ENCODE data around the gene TANK. TPM values are rescaled to one million over a fixed set of nuclear protein-coding genes. Genes with fewer than 3 reads are reported as not detected.

Gene TANK
- total and polyA plus RNA-seq, 2 experiments from 2014 or later: 27.7 to 35.4 TPM

DNA sequence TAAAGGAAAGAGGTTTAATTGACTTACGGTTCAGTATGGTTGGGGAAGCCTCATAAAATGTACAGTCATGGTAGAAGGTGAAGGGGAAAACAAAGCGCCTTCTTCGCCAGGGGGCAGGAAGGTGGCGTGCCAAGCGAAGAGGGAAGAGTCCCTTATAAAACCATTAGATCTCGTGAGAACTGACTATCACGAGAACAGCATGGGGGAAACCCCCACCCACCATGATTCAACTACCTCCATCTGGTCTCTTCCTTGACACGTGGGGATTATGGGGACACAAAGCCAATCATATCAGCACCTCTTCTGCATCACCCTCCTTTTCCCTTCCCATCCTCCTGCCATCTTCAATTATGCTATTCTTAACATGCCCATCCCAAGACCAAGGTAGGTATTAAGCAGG, 29.9 kb upstream of the TANK start:
- TF ChIP-seq POLR2AphosphoS5 (IDR thresholded peaks at IDR 0.05; ENCODE audit: low read depth) (no peak), ZNF331 (CRISPR knock-in tag; IDR thresholded peaks at IDR 0.05; ENCODE audit: low read depth) (no peak), EZH2 (IDR thresholded peaks at IDR 0.05; ENCODE audit: low read depth, unreplicated experiment) (no peak), EZH2phosphoT487 (IDR thresholded peaks at IDR 0.05; ENCODE audit: unreplicated experiment) (no peak), STAT1 (IDR thresholded peaks at IDR 0.05; ENCODE audit: unreplicated experiment) (no peak), JUNB (IDR thresholded peaks at IDR 0.05; ENCODE audit: unreplicated experiment) (no peak), CREB1 (CRISPR knock-in tag; IDR thresholded peaks at IDR 0.05; ENCODE audit: low read depth) (no peak), NANOG (IDR thresholded peaks at IDR 0.05; ENCODE audit: borderline replicate concordance) (no peak), ZNF114 (CRISPR knock-in tag; IDR thresholded peaks at IDR 0.05) (no peak)
- TF ChIP-seq, protein P1, sequence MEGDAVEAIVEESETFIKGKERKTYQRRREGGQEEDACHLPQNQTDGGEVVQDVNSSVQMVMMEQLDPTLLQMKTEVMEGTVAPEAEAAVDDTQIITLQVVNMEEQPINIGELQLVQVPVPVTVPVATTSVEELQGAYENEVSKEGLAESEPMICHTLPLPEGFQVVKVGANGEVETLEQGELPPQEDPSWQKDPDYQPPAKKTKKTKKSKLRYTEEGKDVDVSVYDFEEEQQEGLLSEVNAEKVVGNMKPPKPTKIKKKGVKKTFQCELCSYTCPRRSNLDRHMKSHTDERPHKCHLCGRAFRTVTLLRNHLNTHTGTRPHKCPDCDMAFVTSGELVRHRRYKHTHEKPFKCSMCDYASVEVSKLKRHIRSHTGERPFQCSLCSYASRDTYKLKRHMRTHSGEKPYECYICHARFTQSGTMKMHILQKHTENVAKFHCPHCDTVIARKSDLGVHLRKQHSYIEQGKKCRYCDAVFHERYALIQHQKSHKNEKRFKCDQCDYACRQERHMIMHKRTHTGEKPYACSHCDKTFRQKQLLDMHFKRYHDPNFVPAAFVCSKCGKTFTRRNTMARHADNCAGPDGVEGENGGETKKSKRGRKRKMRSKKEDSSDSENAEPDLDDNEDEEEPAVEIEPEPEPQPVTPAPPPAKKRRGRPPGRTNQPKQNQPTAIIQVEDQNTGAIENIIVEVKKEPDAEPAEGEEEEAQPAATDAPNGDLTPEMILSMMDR (conservative IDR thresholded peaks at IDR 0.05; ENCODE audit: low read depth in 2 of 2): no peak
- TF ChIP-seq, protein P2, sequence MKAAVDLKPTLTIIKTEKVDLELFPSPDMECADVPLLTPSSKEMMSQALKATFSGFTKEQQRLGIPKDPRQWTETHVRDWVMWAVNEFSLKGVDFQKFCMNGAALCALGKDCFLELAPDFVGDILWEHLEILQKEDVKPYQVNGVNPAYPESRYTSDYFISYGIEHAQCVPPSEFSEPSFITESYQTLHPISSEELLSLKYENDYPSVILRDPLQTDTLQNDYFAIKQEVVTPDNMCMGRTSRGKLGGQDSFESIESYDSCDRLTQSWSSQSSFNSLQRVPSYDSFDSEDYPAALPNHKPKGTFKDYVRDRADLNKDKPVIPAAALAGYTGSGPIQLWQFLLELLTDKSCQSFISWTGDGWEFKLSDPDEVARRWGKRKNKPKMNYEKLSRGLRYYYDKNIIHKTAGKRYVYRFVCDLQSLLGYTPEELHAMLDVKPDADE (IDR thresholded peaks at IDR 0.05): no peak
- TF ChIP-seq, protein P3, sequence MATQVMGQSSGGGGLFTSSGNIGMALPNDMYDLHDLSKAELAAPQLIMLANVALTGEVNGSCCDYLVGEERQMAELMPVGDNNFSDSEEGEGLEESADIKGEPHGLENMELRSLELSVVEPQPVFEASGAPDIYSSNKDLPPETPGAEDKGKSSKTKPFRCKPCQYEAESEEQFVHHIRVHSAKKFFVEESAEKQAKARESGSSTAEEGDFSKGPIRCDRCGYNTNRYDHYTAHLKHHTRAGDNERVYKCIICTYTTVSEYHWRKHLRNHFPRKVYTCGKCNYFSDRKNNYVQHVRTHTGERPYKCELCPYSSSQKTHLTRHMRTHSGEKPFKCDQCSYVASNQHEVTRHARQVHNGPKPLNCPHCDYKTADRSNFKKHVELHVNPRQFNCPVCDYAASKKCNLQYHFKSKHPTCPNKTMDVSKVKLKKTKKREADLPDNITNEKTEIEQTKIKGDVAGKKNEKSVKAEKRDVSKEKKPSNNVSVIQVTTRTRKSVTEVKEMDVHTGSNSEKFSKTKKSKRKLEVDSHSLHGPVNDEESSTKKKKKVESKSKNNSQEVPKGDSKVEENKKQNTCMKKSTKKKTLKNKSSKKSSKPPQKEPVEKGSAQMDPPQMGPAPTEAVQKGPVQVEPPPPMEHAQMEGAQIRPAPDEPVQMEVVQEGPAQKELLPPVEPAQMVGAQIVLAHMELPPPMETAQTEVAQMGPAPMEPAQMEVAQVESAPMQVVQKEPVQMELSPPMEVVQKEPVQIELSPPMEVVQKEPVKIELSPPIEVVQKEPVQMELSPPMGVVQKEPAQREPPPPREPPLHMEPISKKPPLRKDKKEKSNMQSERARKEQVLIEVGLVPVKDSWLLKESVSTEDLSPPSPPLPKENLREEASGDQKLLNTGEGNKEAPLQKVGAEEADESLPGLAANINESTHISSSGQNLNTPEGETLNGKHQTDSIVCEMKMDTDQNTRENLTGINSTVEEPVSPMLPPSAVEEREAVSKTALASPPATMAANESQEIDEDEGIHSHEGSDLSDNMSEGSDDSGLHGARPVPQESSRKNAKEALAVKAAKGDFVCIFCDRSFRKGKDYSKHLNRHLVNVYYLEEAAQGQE (IDR thresholded peaks at IDR 0.05; ENCODE audit: unreplicated experiment): no peak
- TF ChIP-seq, protein P4, sequence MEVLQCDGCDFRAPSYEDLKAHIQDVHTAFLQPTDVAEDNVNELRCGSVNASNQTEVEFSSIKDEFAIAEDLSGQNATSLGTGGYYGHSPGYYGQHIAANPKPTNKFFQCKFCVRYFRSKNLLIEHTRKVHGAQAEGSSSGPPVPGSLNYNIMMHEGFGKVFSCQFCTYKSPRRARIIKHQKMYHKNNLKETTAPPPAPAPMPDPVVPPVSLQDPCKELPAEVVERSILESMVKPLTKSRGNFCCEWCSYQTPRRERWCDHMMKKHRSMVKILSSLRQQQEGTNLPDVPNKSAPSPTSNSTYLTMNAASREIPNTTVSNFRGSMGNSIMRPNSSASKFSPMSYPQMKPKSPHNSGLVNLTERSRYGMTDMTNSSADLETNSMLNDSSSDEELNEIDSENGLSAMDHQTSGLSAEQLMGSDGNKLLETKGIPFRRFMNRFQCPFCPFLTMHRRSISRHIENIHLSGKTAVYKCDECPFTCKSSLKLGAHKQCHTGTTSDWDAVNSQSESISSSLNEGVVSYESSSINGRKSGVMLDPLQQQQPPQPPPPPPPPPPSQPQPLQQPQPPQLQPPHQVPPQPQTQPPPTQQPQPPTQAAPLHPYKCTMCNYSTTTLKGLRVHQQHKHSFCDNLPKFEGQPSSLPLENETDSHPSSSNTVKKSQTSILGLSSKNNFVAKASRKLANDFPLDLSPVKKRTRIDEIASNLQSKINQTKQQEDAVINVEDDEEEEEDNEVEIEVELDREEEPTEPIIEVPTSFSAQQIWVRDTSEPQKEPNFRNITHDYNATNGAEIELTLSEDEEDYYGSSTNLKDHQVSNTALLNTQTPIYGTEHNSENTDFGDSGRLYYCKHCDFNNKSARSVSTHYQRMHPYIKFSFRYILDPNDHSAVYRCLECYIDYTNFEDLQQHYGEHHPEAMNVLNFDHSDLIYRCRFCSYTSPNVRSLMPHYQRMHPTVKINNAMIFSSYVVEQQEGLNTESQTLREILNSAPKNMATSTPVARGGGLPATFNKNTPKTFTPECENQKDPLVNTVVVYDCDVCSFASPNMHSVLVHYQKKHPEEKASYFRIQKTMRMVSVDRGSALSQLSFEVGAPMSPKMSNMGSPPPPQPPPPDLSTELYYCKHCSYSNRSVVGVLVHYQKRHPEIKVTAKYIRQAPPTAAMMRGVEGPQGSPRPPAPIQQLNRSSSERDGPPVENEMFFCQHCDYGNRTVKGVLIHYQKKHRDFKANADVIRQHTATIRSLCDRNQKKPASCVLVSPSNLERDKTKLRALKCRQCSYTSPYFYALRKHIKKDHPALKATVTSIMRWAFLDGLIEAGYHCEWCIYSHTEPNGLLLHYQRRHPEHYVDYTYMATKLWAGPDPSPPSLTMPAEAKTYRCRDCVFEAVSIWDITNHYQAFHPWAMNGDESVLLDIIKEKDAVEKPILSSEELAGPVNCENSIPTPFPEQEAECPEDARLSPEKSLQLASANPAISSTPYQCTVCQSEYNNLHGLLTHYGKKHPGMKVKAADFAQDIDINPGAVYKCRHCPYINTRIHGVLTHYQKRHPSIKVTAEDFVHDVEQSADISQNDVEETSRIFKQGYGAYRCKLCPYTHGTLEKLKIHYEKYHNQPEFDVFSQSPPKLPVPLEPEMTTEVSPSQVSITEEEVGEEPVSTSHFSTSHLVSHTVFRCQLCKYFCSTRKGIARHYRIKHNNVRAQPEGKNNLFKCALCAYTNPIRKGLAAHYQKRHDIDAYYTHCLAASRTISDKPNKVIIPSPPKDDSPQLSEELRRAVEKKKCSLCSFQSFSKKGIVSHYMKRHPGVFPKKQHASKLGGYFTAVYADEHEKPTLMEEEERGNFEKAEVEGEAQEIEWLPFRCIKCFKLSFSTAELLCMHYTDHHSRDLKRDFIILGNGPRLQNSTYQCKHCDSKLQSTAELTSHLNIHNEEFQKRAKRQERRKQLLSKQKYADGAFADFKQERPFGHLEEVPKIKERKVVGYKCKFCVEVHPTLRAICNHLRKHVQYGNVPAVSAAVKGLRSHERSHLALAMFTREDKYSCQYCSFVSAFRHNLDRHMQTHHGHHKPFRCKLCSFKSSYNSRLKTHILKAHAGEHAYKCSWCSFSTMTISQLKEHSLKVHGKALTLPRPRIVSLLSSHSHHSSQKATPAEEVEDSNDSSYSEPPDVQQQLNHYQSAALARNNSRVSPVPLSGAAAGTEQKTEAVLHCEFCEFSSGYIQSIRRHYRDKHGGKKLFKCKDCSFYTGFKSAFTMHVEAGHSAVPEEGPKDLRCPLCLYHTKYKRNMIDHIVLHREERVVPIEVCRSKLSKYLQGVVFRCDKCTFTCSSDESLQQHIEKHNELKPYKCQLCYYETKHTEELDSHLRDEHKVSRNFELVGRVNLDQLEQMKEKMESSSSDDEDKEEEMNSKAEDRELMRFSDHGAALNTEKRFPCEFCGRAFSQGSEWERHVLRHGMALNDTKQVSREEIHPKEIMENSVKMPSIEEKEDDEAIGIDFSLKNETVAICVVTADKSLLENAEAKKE (CRISPR knock-in tag; IDR thresholded peaks at IDR 0.05): no peak
- Mint-ChIP-seq H3K27ac (no peak overlapping the region), H3K4me3 (no peak overlapping the region), H3K9me3 (no peaks in the 10 kb centered on the region; the same call in 2 of the 3 replicates), H3K36me3 (ENCODE audit: low read depth) (no peaks in the 10 kb centered on the region; the same call in 2 of the 3 replicates), H3K4me1 (peaks cover 11% of the 10 kb centered on the region), H3K27me3 (ENCODE audit: insufficient read depth, low read depth, poor library complexity) (peaks cover 2% of the 10 kb centered on the region)
- Histone ChIP-seq H3K4me2 (no peak overlapping the region), H3F3A (replicated peaks; ENCODE audit: low read depth) (no peaks in the 10 kb centered on the region), H3K79me2 (replicated peaks; ENCODE audit: insufficient read depth) (no peaks in the 10 kb centered on the region), H3K4me1 (ENCODE audit: insufficient read depth) (peaks cover 7% of the 10 kb centered on the region), H3K4me3 (no peak overlapping the region), H3K36me3 (ENCODE audit: insufficient read depth) (no peaks in the 10 kb centered on the region), H2AFZ (no peak overlapping the region), H3K27ac (ENCODE audit: low read depth) (no peak overlapping the region), H3K9me2 (ENCODE audit: insufficient read depth) (no peaks in the 10 kb centered on the region), H4K20me1 (replicated peaks; ENCODE audit: insufficient read depth) (no peaks in the 10 kb centered on the region), H3K27me3 (ENCODE audit: insufficient read depth) (no peaks in the 10 kb centered on the region)
- DNase-seq (ENCODE audit: low spot score): no peak
- ATAC-seq: no peak
